ENCODE measurements around the gene BIRC5. TPM values are rescaled to one million over a fixed set of nuclear protein-coding genes. Genes with fewer than 3 reads are reported as not detected.

The BIRC5 gene
- total RNA-seq, 4 donors from 2014 or later = under 0.01 to 2.0 (median 0.13) TPM; not detected in 1

- Histone ChIP-seq H3K9me3 (no peaks in the 10 kb centered on the region), H3K4me1 (peaks cover 16 to 23% (median 17%) of the 10 kb centered on the region in 4 donors), H3K36me3 (no peaks in the 10 kb centered on the region), H3K27me3 (peaks cover 0 to 5% (median 0%) of the 10 kb centered on the region in 4 donors), H3K4me3 (no peak overlapping the region), H3K27ac (replicated peaks in 1 of 4) (peak overlapping the region; percentile 35 to 72 (median 48))
- intact Hi-C loops (cut with DNase I) = no loop called here
- TF ChIP-seq POLR2AphosphoS5 (IDR thresholded peaks at IDR 0.05) = no peak
- no peak for TF ChIP-seq EP300 (IDR thresholded peaks at IDR 0.05)
- TF ChIP-seq CTCF (IDR thresholded peaks at IDR 0.05) = no peak
- TF ChIP-seq POLR2A (IDR thresholded peaks at IDR 0.05; ENCODE audit: low read depth) = no peak
- DNase-seq (ENCODE audit: extremely low spot score) = no peak
- WGBS = 88% methylated on average over 6 of the region's 9 CpGs
Measured at GRCh38 chr17:78263736-78264340, 49.8 kb downstream of the BIRC5 start.

GRCh38 chr17:78264590-78264989, 50.5 kb downstream of the BIRC5 start:
- Histone ChIP-seq H3K4me3 (no peak overlapping the region), H3K9me3 (no peaks in the 10 kb centered on the region)
- DNase-seq (ENCODE audit: extremely low spot score) = no peak

GRCh38 chr17:78265121-78265520, 51.1 kb downstream of the BIRC5 start:
- H3K27ac ChIP-seq (replicated peaks in 1 of 4) = no peak overlapping the region
- 95% methylated on average over 10 of the region's 10 CpGs for WGBS
- peaks cover 18 to 28% (median 22%) of the 10 kb centered on the region in 4 donors for H3K4me1 ChIP-seq
- no peak for DNase-seq (ENCODE audit: extremely low spot score)
- H3K36me3 ChIP-seq = no peaks in the 10 kb centered on the region
- H3K27me3 ChIP-seq = peaks cover 0 to 18% (median 0%) of the 10 kb centered on the region in 4 donors
- H3K4me3 ChIP-seq = no peak overlapping the region
- TF ChIP-seq CTCF (IDR thresholded peaks at IDR 0.05) (no peak), EP300 (IDR thresholded peaks at IDR 0.05) (no peak), POLR2AphosphoS5 (IDR thresholded peaks at IDR 0.05) (no peak), POLR2A (IDR thresholded peaks at IDR 0.05; ENCODE audit: low read depth) (no peak)
- H3K9me3 ChIP-seq = no peaks in the 10 kb centered on the region
- intact Hi-C loops (cut with DNase I) = no loop called here

More at GRCh38 chr17:78264590-78264989, 50.5 kb downstream of the BIRC5 start:
- TF ChIP-seq EP300 (IDR thresholded peaks at IDR 0.05) = no peak
- no peak for TF ChIP-seq POLR2AphosphoS5 (IDR thresholded peaks at IDR 0.05)
- no peak for TF ChIP-seq CTCF (IDR thresholded peaks at IDR 0.05)
- no peak for TF ChIP-seq POLR2A (IDR thresholded peaks at IDR 0.05; ENCODE audit: low read depth)
- H3K36me3 ChIP-seq = no peaks in the 10 kb centered on the region
- H3K4me1 ChIP-seq = peaks cover 15 to 23% (median 20%) of the 10 kb centered on the region in 4 donors
- H3K27me3 ChIP-seq = peaks cover 0 to 12% (median 0%) of the 10 kb centered on the region in 4 donors
- no peak overlapping the region for H3K27ac ChIP-seq (replicated peaks in 1 of 4)
- WGBS = 67% methylated on average over 5 of the region's 5 CpGs
- intact Hi-C loops (cut with DNase I) = no loop called here

DNA sequence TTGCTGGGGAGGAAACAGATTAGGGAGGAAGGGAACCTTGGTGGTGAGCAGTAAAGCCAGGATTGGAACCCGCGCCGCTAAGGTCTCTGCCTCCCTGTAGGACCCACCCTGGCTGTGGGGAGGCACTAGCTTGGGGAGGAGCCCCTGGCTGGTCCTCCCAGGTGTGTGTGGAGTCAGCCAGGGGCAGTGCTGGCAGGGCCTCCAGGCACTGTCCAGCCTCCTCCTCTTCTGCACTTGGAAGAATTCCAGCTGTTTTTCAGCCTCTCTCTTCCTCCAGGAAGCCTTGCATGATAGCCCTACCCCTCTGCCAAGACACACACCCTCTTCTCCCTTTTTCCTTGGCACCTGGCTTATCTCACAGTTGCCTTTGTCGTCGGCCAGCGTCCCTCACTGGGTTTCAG, 52.2 kb downstream of the BIRC5 start:
- WGBS = 84% methylated on average over 6 of the region's 6 CpGs
- H3K4me3 ChIP-seq = no peak overlapping the region
- H3K4me1 ChIP-seq = peaks cover 18 to 28% (median 22%) of the 10 kb centered on the region in 4 donors
- H3K27ac ChIP-seq (replicated peaks in 1 of 4) = no peak overlapping the region
- no peaks in the 10 kb centered on the region for H3K36me3 ChIP-seq
- peaks cover 0 to 29% (median 0%) of the 10 kb centered on the region in 4 donors for H3K27me3 ChIP-seq
- DNase-seq (ENCODE audit: extremely low spot score) = no peak
- H3K9me3 ChIP-seq = no peaks in the 10 kb centered on the region
- TF ChIP-seq POLR2AphosphoS5 (IDR thresholded peaks at IDR 0.05) (no peak), CTCF (IDR thresholded peaks at IDR 0.05) (no peak), EP300 (IDR thresholded peaks at IDR 0.05) (no peak), POLR2A (IDR thresholded peaks at IDR 0.05; ENCODE audit: low read depth) (no peak)
- intact Hi-C loops (cut with DNase I) = no loop called here
